ENCODE results near the gene EFNB2.

DNA sequence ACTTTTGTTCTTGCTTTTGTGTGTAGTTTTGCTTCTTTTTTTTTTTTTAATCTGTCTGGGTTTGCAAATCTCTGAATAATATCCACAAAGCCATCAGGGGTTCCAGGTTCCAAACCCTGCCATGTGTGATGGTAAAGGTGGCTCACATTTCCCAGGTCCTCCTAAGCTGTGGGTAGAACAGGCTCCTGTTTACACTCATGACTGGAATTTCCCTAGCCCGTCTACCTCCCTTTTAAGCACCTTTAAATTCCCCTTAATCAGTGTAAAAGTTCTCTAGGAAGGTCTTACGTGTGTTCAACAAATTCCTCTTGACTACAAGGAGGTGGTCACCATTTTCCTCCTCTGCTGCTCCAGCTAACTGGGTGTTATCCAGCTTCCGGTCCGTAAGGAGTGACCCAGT, 62.8 kb downstream of the EFNB2 start:
- no peak for TF ChIP-seq POLR2AphosphoS5 (IDR thresholded peaks at IDR 0.05)
- TF ChIP-seq, protein P1, sequence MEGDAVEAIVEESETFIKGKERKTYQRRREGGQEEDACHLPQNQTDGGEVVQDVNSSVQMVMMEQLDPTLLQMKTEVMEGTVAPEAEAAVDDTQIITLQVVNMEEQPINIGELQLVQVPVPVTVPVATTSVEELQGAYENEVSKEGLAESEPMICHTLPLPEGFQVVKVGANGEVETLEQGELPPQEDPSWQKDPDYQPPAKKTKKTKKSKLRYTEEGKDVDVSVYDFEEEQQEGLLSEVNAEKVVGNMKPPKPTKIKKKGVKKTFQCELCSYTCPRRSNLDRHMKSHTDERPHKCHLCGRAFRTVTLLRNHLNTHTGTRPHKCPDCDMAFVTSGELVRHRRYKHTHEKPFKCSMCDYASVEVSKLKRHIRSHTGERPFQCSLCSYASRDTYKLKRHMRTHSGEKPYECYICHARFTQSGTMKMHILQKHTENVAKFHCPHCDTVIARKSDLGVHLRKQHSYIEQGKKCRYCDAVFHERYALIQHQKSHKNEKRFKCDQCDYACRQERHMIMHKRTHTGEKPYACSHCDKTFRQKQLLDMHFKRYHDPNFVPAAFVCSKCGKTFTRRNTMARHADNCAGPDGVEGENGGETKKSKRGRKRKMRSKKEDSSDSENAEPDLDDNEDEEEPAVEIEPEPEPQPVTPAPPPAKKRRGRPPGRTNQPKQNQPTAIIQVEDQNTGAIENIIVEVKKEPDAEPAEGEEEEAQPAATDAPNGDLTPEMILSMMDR (IDR thresholded peaks at IDR 0.05) = no peak
- no peak for TF ChIP-seq POLR2A (IDR thresholded peaks at IDR 0.05)
